Calu3 (cell line): Measurements from ENCODE around the gene HIF1A. TPM values are rescaled to one million over a fixed set of nuclear protein-coding genes. Genes with fewer than 3 reads are reported as not detected.

Source experiments
- BruUV-seq: library from RNA; stranded (reverse); fragments of 400-500 nt; replicated peaks from 2 replicates; lab custom pipeline; 2021; lab: Mats Ljungman, UMichigan
- CTCF ChIA-PET: fragments of 300-600 bp; sonication (Branson Sonifier 250); formaldehyde crosslinking; loops from one replicate; lab custom pipeline; 2022; ENCODE audit warnings: antibody characterized with exemption; lab: Charles Lee
- DNase-seq: peaks from one replicate; pipeline ENCODE4 v3.0.0; 2022
- H3K27ac Mint-ChIP-seq: one replicate; pipeline ENCODE4 v1.8.0; 2022; ENCODE audit warnings: mixed read lengths; ENCODE audit not compliant: unreplicated experiment
- H3K27me3 Mint-ChIP-seq: one replicate; pipeline ENCODE4 v1.8.0; 2022; ENCODE audit warnings: mixed read lengths; ENCODE audit not compliant: unreplicated experiment
- H3K36me3 Mint-ChIP-seq: one replicate; pipeline ENCODE4 v1.8.0; 2022; ENCODE audit warnings: mild to moderate bottlenecking, moderate library complexity, mixed read lengths; ENCODE audit not compliant: insufficient read depth, unreplicated experiment
- H3K4me1 Mint-ChIP-seq: one replicate; pipeline ENCODE4 v1.8.0; 2022; ENCODE audit warnings: mild to moderate bottlenecking, low read depth, mixed read lengths; ENCODE audit not compliant: unreplicated experiment
- H3K4me3 Mint-ChIP-seq: one replicate; pipeline ENCODE4 v1.8.0; 2022; ENCODE audit warnings: mild to moderate bottlenecking, low read depth, moderate library complexity, mixed read lengths; ENCODE audit not compliant: unreplicated experiment
- H3K9me3 Mint-ChIP-seq: one replicate; pipeline ENCODE4 v1.8.0; 2022; ENCODE audit warnings: low read depth, mixed read lengths; ENCODE audit not compliant: unreplicated experiment
- CTCF ChIP-seq: fragments of 200-600 bp; IDR thresholded peaks from one replicate; pipeline ENCODE4 v1.8.0; 2022; ENCODE audit warnings: antibody characterized with exemption; ENCODE audit not compliant: unreplicated experiment
- intact Hi-C: fragments of 100-400 bp; cut with micrococcal nuclease; formaldehyde crosslinking; loops from one replicate; pipeline ENCODE4 v1.10.0; 2022; ENCODE audit not compliant: unreplicated experiment
- total RNA-seq: library from RNA; stranded (reverse); gene quantifications from 2 replicates; pipeline ENCODE4 v1.2.3, GENCODE V29; 2022

The HIF1A gene
- total RNA-seq, 1 experiment from 2014 or later, result 229 TPM

GRCh38 chr14:61683108-61683507 is 12.2 kb upstream of the HIF1A start:
- Mint-ChIP-seq H3K36me3 (no peaks in the 10 kb centered on the region), H3K27ac (no peak overlapping the region), H3K9me3 (no peaks in the 10 kb centered on the region), H3K4me1 (no peaks in the 10 kb centered on the region), H3K4me3 (no peak overlapping the region), H3K27me3 (no peaks in the 10 kb centered on the region)
- CTCF ChIA-PET, result no interaction called here
- intact Hi-C loops, result no loop called here
- no peak for DNase-seq
- no TSS peak for BruUV-seq
- no peak for TF ChIP-seq CTCF

- intact Hi-C loops, result no loop called here
- Mint-ChIP-seq H3K4me1 (no peaks in the 10 kb centered on the region), H3K27me3 (no peaks in the 10 kb centered on the region), H3K9me3 (no peaks in the 10 kb centered on the region), H3K4me3 (no peak overlapping the region), H3K36me3 (peaks cover 6% of the 10 kb centered on the region), H3K27ac (no peak overlapping the region)
- no peak for TF ChIP-seq CTCF
- BruUV-seq, result no TSS peak
- no peak for DNase-seq
- CTCF ChIA-PET, result no interaction called here
Observed at GRCh38 chr14:61690039-61690438, 5.3 kb upstream of the HIF1A start.

GRCh38 chr14:61690982-61691381 is 4.3 kb upstream of the HIF1A start:
- H3K27me3 Mint-ChIP-seq, result no peaks in the 10 kb centered on the region
- intact Hi-C loops, result no loop called here
- H3K4me1 Mint-ChIP-seq, result no peaks in the 10 kb centered on the region
- BruUV-seq, result no TSS peak
- no peak overlapping the region for H3K27ac Mint-ChIP-seq
- DNase-seq, result no peak
- H3K4me3 Mint-ChIP-seq, result no peak overlapping the region
- CTCF ChIA-PET, result interaction anchor here (0.5 kb wide), 1 partner anchor 68 kb away, joined by 5 read pairs; no protein-coding TSS in a partner anchor
- H3K36me3 Mint-ChIP-seq, result peaks cover 15% of the 10 kb centered on the region
- no peaks in the 10 kb centered on the region for H3K9me3 Mint-ChIP-seq
- no peak for TF ChIP-seq CTCF

GRCh38 chr14:61691495-61691894 is 3.8 kb upstream of the HIF1A start:
- intact Hi-C loops, result no loop called here
- DNase-seq, result no peak
- Mint-ChIP-seq H3K9me3 (no peaks in the 10 kb centered on the region), H3K27ac (no peak overlapping the region), H3K27me3 (no peaks in the 10 kb centered on the region), H3K36me3 (peaks cover 20% of the 10 kb centered on the region), H3K4me3 (no peak overlapping the region), H3K4me1 (no peaks in the 10 kb centered on the region)
- no TSS peak for BruUV-seq
- TF ChIP-seq CTCF, result no peak
- CTCF ChIA-PET, result interaction anchor here (0.5 kb wide), 1 partner anchor 68 kb away, joined by 5 read pairs; no protein-coding TSS in a partner anchor
